OCI-LY1 (cell line): ENCODE results near the gene KCNC2.

Source experiments
- EZH2 ChIP-seq: fragments of 200-600 bp; sonication (generic), shearing (Covaris generic); IDR thresholded peaks from 2 replicates; pipeline ENCODE4 v1.8.0; 2017; ENCODE audit warnings: borderline replicate concordance, mixed run types, mild to moderate bottlenecking, antibody characterized with exemption, low read length, moderate library complexity, mixed read lengths
- TF ChIP-seq, protein P1 (sequence below): fragments of 200-600 bp; sonication (generic), shearing (Covaris generic); IDR thresholded peaks from 2 replicates; pipeline ENCODE4 v1.5.1; 2017; ENCODE audit warnings: mild to moderate bottlenecking, antibody characterized with exemption, low read length, moderate library complexity, mixed read lengths

GRCh38 chr12:75162845-75163244 is 46.8 kb downstream of the KCNC2 start:
- no peak for TF ChIP-seq EZH2
- TF ChIP-seq, protein P1, sequence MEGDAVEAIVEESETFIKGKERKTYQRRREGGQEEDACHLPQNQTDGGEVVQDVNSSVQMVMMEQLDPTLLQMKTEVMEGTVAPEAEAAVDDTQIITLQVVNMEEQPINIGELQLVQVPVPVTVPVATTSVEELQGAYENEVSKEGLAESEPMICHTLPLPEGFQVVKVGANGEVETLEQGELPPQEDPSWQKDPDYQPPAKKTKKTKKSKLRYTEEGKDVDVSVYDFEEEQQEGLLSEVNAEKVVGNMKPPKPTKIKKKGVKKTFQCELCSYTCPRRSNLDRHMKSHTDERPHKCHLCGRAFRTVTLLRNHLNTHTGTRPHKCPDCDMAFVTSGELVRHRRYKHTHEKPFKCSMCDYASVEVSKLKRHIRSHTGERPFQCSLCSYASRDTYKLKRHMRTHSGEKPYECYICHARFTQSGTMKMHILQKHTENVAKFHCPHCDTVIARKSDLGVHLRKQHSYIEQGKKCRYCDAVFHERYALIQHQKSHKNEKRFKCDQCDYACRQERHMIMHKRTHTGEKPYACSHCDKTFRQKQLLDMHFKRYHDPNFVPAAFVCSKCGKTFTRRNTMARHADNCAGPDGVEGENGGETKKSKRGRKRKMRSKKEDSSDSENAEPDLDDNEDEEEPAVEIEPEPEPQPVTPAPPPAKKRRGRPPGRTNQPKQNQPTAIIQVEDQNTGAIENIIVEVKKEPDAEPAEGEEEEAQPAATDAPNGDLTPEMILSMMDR, result no peak
